Caco-2 (cell line): Measurements from ENCODE around the gene EMC7. TPM values are rescaled to one million over a fixed set of nuclear protein-coding genes. Genes with fewer than 3 reads are reported as not detected.

Experiments used
- BruUV-seq: library from RNA; stranded (reverse); fragments of 400-500 nt; replicated peaks from 2 replicates; lab custom pipeline; 2021; lab: Mats Ljungman, UMichigan
- CTCF ChIA-PET: fragments of 300-600 bp; sonication (Branson Sonifier 250); formaldehyde crosslinking; loops from one replicate; lab custom pipeline; 2022; ENCODE audit warnings: antibody characterized with exemption; lab: Charles Lee
- POLR2A ChIA-PET: fragments of 300-600 bp; sonication (Branson Sonifier 250); formaldehyde crosslinking; loops from one replicate; lab custom pipeline; 2022; ENCODE audit warnings: antibody characterized with exemption; lab: Charles Lee
- DNase-seq, 2 experiments: peaks; one replicate each; pipeline versions ENCODE4 v3.0.0 to v3.0.0-alpha.2; 2020 to 2022
- H3K27me3 ChIP-seq: replicated peaks from 2 replicates; pipeline ENCODE4 v1.6.0; 2011; ENCODE audit warnings: low read length; ENCODE audit not compliant: control insufficient read depth, insufficient read depth
- H3K36me3 ChIP-seq: 2 replicates; pipeline ENCODE4 v1.5.1; 2011; ENCODE audit warnings: low read length; ENCODE audit not compliant: control insufficient read depth, insufficient read depth
- H3K4me1 ChIP-seq: fragments of 250-450 bp; sonication (Bioruptor Pico); 2 replicates; pipeline ENCODE4 v1.5.1; 2020; ENCODE audit warnings: mild to moderate bottlenecking
- H3K4me3 ChIP-seq: 2 replicates; pipeline ENCODE4 v1.5.1; 2011; ENCODE audit warnings: low read depth, mild to moderate bottlenecking, control low read depth, low read length
- H3K9me3 ChIP-seq: fragments of 250-450 bp; sonication (Bioruptor Pico); 2 replicates; pipeline ENCODE4 v1.5.1; 2020; ENCODE audit warnings: mild to moderate bottlenecking, moderate library complexity
- H3K27ac Mint-ChIP-seq: one replicate; pipeline ENCODE4 v1.8.0; 2022; ENCODE audit warnings: mixed read lengths; ENCODE audit not compliant: unreplicated experiment
- H3K27me3 Mint-ChIP-seq: one replicate; pipeline ENCODE4 v1.8.0; 2022; ENCODE audit warnings: mixed read lengths; ENCODE audit not compliant: insufficient read depth, unreplicated experiment
- H3K36me3 Mint-ChIP-seq: one replicate; pipeline ENCODE4 v1.8.0; 2022; ENCODE audit warnings: mild to moderate bottlenecking, mixed read lengths; ENCODE audit not compliant: insufficient read depth, unreplicated experiment
- H3K4me1 Mint-ChIP-seq: one replicate; pipeline ENCODE4 v1.8.0; 2022; ENCODE audit warnings: low read depth, mixed read lengths; ENCODE audit not compliant: unreplicated experiment
- H3K4me3 Mint-ChIP-seq: one replicate; pipeline ENCODE4 v1.8.0; 2022; ENCODE audit warnings: mild to moderate bottlenecking, moderate library complexity, mixed read lengths; ENCODE audit not compliant: unreplicated experiment
- H3K9me3 Mint-ChIP-seq: one replicate; pipeline ENCODE4 v1.8.0; 2022; ENCODE audit warnings: mixed read lengths; ENCODE audit not compliant: unreplicated experiment
- intact Hi-C: fragments of 100-400 bp; cut with micrococcal nuclease; formaldehyde crosslinking; loops from one replicate; pipeline ENCODE4 v1.10.0; 2022; ENCODE audit not compliant: unreplicated experiment
- total RNA-seq: library from RNA; stranded (reverse); gene quantifications from 2 replicates; pipeline ENCODE4 v1.2.3, GENCODE V29; 2022
- TF ChIP-seq, protein P1 (sequence below), 2 experiments: fragments of 200-600 bp in 1 of 2; IDR thresholded peaks; 1 replicate in 1 of 2; 2 replicates in 1 of 2; pipeline versions ENCODE4 v1.5.1 to v1.8.0; 2011 to 2022; ENCODE audit warnings: antibody characterized with exemption in 1 of 2, control low read depth in 1 of 2, inconsistent platforms in 1 of 2, low read depth in 1 of 2, low read length in 1 of 2, mild to moderate bottlenecking in 1 of 2, moderate library complexity in 1 of 2; ENCODE audit not compliant: insufficient read depth in 1 of 2, severe bottlenecking in 1 of 2, unreplicated experiment in 1 of 2

EMC7 gene
- total RNA-seq, 1 experiment from 2014 or later, result 74.2 TPM

- ChIA-PET CTCF (interaction anchor here (0.6 to 1.0 kb wide), 2 partner anchors 55 to 256 kb away, joined by 3 read pairs; partner anchors contain the start of gene LPCAT4), POLR2A (no interaction called here)
- no peaks in the 10 kb centered on the region for H3K36me3 Mint-ChIP-seq
- BruUV-seq, result no TSS peak
- H3K4me1 ChIP-seq, result no peaks in the 10 kb centered on the region
- DNase-seq, result no peak
- H3K9me3 Mint-ChIP-seq, result no peaks in the 10 kb centered on the region
- H3K27me3 ChIP-seq, result no peaks in the 10 kb centered on the region
- H3K4me1 Mint-ChIP-seq, result no peaks in the 10 kb centered on the region
- no peak overlapping the region for H3K4me3 Mint-ChIP-seq
- H3K27ac Mint-ChIP-seq, result no peak overlapping the region
- H3K36me3 ChIP-seq, result no peaks in the 10 kb centered on the region
- no peaks in the 10 kb centered on the region for H3K27me3 Mint-ChIP-seq
- no peak overlapping the region for H3K4me3 ChIP-seq
- H3K9me3 ChIP-seq, result no peaks in the 10 kb centered on the region
- TF ChIP-seq, protein P1, sequence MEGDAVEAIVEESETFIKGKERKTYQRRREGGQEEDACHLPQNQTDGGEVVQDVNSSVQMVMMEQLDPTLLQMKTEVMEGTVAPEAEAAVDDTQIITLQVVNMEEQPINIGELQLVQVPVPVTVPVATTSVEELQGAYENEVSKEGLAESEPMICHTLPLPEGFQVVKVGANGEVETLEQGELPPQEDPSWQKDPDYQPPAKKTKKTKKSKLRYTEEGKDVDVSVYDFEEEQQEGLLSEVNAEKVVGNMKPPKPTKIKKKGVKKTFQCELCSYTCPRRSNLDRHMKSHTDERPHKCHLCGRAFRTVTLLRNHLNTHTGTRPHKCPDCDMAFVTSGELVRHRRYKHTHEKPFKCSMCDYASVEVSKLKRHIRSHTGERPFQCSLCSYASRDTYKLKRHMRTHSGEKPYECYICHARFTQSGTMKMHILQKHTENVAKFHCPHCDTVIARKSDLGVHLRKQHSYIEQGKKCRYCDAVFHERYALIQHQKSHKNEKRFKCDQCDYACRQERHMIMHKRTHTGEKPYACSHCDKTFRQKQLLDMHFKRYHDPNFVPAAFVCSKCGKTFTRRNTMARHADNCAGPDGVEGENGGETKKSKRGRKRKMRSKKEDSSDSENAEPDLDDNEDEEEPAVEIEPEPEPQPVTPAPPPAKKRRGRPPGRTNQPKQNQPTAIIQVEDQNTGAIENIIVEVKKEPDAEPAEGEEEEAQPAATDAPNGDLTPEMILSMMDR (IDR thresholded peaks at IDR 0.05; ENCODE audit: insufficient read depth in 1 of 2, low read depth in 1 of 2, low read length in 1 of 2, severe bottlenecking in 1 of 2, unreplicated experiment in 1 of 2), result no peak
- intact Hi-C loops, result no loop called here
These were observed 9.8 kb upstream of the EMC7 start for GRCh38 chr15:34111488-34111887.

DNA sequence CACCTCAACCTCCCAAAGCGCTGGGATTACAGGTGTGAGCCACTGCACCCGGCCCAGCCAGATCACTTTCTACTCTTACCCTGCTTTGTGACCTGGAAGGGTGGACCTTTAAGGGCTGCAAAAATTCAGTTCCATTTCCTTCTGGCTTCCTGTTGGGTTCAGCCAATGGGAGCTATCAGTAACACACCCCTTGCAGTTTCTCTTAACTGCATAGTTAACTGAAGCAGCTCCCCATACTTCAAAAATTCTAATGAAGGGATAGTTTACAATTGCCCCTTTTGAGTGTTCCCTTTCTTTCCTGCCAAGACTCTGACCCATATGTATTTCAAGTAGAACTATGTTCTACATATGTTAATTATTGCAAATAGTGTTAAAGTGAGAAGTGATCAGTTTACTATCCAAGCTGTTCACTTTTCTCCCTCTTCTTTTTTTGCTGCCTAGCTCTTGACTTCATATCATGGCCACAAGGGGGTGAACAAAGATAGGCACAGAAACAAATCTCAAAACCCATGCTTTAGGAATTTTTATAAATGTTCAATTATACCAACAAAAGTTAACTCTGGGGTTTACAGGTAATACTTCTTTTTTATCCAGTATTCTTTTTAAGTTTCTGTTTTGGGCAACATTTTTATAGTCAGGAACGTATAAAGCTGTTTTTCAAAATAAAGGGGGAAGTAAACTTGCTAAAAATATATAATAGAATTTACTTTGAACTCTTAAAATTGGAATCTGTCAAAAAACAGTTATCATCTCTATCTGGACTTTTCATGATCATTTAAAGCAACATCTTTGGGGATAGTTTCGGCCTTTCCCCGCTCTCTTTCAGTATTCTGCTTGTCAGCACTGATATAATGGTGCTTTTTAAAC is 8.4 kb upstream of the EMC7 start:
- H3K27me3 Mint-ChIP-seq, result no peaks in the 10 kb centered on the region
- ChIA-PET CTCF (interaction anchor here (0.5 to 2.0 kb wide), 10 partner anchors 8 to 477 kb away, joined by 3 to 37 read pairs (median 3); partner anchors contain the start of genes EMC7, KATNBL1 and PGBD4), POLR2A (interaction anchor here (0.6 to 1.3 kb wide), 4 partner anchors 8 to 154 kb away, joined by 4 to 7 read pairs (median 5); partner anchors contain the start of genes EMC7, KATNBL1 and PGBD4)
- no peak overlapping the region for H3K4me3 ChIP-seq
- H3K9me3 Mint-ChIP-seq, result no peaks in the 10 kb centered on the region
- intact Hi-C loops, result loop anchor here (1.0 kb wide), 2 partner anchors 48 to 100 kb away; partner anchors contain the start of gene KATNBL1
- H3K27ac Mint-ChIP-seq, result no peak overlapping the region
- H3K36me3 Mint-ChIP-seq, result no peaks in the 10 kb centered on the region
- no peaks in the 10 kb centered on the region for H3K9me3 ChIP-seq
- no peaks in the 10 kb centered on the region for H3K4me1 ChIP-seq
- no peaks in the 10 kb centered on the region for H3K4me1 Mint-ChIP-seq
- BruUV-seq, result no TSS peak
- TF ChIP-seq, protein P1 (IDR thresholded peaks at IDR 0.05; ENCODE audit: insufficient read depth in 1 of 2, low read depth in 1 of 2, low read length in 1 of 2, severe bottlenecking in 1 of 2, unreplicated experiment in 1 of 2), result peak; percentile 40 to 73
- no peaks in the 10 kb centered on the region for H3K27me3 ChIP-seq
- peak in 1 of 2 experiments; percentile 34 for DNase-seq
- H3K36me3 ChIP-seq, result no peaks in the 10 kb centered on the region
- H3K4me3 Mint-ChIP-seq, result no peak overlapping the region

GRCh38 chr15:34107315-34107714 is 5.7 kb upstream of the EMC7 start:
- no peak overlapping the region for H3K4me3 Mint-ChIP-seq
- POLR2A ChIA-PET, result no interaction called here
- intact Hi-C loops, result no loop called here
- Histone ChIP-seq H3K27me3 (no peaks in the 10 kb centered on the region), H3K4me1 (no peaks in the 10 kb centered on the region), H3K9me3 (no peaks in the 10 kb centered on the region), H3K36me3 (no peaks in the 10 kb centered on the region), H3K4me3 (no peak overlapping the region)
- peaks cover under 1% of the 10 kb centered on the region for H3K36me3 Mint-ChIP-seq
- DNase-seq, result no peak
- BruUV-seq, result no TSS peak
- H3K27me3 Mint-ChIP-seq, result no peaks in the 10 kb centered on the region
- H3K4me1 Mint-ChIP-seq, result no peaks in the 10 kb centered on the region
- H3K27ac Mint-ChIP-seq, result no peak overlapping the region
- TF ChIP-seq, protein P1 (IDR thresholded peaks at IDR 0.05; ENCODE audit: insufficient read depth in 1 of 2, low read depth in 1 of 2, low read length in 1 of 2, severe bottlenecking in 1 of 2, unreplicated experiment in 1 of 2), result no peak
- CTCF ChIA-PET, result no interaction called here
- H3K9me3 Mint-ChIP-seq, result no peaks in the 10 kb centered on the region
